GM23248 (cell line): ENCODE measurements around the gene EHMT1.

Experiments used
- EZH2 ChIP-seq: fragments of 200-600 bp; sonication (generic); IDR thresholded peaks from 2 replicates; pipeline ENCODE4 v1.6.1; 2018; ENCODE audit warnings: antibody characterized with exemption, mild to moderate bottlenecking; ENCODE audit not compliant: insufficient read depth, poor library complexity, severe bottlenecking
- EZH2phosphoT487 ChIP-seq: fragments of 200-600 bp; sonication (generic); IDR thresholded peaks from 2 replicates; pipeline ENCODE4 v1.6.1; 2018; ENCODE audit warnings: antibody characterized with exemption, moderate library complexity, mild to moderate bottlenecking, low read depth; ENCODE audit not compliant: insufficient read depth

DNA sequence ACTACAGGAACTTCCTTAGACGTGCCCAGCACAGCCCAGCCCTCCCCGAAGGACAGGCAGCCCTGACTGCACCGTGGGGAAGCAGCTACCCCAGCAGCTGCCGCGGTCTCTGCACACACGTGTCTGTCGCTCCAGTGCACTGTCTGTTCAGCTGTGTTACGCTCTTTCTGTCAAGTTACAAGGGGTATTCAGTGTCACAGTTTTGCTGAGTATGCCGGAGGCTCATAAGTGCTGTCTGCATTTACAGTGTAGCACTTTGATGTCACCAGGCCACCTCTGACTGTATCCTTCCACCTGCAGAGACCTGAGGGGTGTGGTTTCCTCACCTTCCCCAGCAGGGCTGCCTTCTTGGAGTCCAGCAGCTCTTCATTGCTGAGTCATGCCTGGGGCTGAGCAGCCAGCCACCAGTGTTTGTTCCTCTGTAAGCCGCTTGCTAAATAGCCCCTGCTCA is 126.8 kb downstream of the EHMT1 start:
- TF ChIP-seq EZH2 (no peak), EZH2phosphoT487 (no peak)
